HG03039 (cell line): ENCODE results near the gene WNT2.

Source experiments
- ATAC-seq: cut with Tn5 transposase; IDR thresholded peaks from one replicate; pipeline ENCODE4 v1.9.1; 2021; ENCODE audit warnings: mild to moderate bottlenecking, moderate library complexity; ENCODE audit not compliant: unreplicated experiment

WNT2 gene

DNA sequence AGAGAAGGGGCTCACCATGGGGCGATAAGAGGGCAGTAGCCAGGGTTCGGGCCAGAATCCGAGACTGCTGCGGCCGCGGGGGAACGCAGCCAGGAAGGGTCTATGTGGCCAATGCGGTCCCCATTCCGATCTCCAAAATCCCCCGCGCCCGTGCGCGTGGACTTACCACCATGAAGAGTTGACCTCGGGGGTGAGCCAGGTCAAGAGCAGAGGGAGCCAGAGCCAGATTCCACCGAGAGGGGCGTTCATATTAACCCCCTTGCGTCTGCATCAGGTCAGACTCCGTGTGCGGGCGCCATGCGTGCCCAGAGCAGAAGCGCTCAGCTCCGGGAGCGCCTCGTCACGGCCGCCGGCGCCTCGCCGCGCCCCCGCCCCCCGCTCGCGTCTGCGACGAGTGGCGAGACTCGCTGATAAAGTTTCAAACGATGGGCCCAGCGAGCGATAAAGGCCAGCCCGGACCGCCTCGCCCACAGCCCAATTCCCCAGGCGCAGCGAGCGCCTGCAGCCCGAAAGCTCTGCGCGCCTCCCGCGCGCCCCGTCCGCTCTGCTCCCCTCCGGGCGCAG is at the start of gene WNT2:
Gene WNT2 (minus strand): TSS at position 318 of the 564 bp plus-strand sequence. CDS start 69 bp downstream, at position 249.
- ATAC-seq = no peak

DNA sequence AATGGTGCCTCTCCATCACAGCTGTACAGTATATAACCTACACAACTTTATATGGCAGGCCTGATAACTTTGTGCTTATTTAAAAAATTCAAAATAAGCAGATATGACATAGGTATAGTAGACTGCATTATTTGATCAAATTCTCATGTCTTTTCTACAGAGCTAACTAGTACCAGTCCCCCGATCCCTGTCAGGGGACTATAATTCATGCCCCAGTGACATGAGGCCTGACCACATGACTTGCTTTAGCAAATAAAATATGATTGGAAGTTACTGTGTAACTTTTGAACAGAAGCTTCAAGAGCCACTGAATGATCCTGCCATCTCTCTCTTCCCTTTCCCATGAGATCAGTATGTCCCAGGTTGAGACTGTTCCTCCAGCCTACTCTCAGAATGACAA is 49.2 kb upstream of the WNT2 start:
- ATAC-seq = no peak

DNA sequence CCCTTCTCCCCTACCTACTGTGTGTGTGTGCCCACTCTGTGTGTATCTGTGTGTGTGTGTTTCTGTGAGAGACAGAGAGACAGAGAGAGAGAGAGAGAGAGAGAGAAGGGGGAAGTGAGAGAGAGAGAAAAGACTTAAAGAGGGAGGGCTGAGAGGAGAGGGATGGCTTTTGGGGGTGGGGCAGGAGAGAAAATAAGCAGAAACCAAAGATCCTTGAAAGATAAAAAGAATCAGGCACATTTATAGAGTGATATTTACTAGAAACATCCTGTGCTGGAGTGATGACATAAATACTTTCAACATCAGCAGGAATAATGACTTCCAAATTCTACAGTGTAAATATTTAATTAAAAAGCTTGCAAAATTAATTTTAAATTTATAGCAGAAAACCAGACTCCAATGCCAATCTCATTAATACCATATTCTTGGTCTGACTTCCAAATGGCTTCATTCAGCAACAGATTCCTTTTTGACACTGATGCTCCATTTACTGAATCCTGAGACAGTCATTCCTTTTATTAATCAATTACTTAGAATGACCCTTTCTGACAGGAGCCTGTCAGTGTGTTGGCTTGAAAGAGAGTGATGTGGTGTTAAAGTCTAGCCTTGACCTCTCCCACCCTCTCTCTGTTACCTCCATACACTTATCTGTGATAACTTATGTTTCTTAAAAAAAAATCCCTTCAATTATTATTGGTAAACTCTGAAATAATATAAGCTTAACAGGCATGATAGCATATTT is 41.7 kb upstream of the WNT2 start:
- ATAC-seq = no peak

DNA sequence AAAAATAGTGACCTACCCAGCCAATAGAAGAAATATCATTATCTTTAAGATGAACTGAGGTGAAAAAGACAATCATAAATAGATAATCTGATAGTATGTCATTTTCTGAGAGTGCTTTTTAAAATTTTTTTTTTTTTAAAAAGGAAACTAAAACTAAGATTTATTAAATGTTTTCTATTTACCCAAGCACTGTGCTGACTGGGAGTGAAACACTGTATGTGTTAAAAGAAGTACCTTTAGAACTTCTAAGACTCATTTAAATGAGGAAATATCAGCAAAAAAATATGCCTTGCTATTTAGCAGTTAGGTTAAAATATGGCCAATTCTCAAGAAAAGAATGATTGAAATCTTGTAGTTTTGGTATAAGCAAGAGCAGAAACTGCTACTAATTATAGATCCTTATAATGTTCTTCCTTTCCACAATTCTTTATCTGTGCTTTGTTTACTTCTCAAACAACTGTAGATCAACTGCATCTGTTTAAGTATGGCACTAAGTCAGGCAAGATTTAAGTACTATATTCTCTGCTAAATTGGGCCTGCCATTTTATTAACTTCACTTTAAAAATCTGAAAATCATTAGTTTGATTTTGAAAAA is 39.5 kb upstream of the WNT2 start:
- ATAC-seq = no peak

DNA sequence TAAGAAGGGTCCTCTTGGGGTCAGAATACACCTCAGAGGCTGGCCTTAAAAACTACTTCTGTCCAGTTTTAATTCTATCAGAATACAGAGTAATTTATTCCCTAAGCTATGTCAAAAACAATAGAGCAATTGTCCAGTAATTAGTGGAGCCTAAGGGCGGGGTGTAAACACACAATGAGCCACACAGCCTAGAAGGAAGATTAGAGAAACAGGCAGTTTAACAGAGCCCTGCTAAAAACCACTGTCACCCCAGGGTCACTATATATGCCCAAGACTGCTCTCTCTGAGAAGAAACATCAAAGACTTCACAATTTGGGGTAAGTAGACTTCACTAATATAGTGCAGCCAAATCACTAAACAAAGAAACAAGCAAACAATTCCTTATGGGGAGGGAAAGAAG is 27.2 kb upstream of the WNT2 start:
- no peak for ATAC-seq

DNA sequence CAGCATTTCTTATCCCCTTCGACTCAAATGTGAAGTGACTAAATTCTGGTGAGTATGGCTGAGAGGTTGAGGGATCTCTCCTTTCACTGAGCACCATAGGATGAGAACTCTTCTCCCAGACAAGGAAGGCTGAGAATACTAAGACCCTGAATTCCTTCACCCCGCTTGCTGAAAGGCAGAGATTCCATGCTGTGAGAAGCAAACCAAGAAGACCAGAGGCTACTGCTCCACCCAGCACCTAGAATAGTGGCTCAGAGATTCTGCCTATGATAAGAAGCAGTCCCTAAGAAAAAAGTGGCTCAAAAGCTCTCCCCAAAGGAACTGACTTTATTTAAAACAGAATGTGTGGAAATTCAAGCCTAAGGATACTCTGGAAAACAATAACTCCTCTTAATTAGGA is 26.7 kb upstream of the WNT2 start:
- ATAC-seq = no peak

DNA sequence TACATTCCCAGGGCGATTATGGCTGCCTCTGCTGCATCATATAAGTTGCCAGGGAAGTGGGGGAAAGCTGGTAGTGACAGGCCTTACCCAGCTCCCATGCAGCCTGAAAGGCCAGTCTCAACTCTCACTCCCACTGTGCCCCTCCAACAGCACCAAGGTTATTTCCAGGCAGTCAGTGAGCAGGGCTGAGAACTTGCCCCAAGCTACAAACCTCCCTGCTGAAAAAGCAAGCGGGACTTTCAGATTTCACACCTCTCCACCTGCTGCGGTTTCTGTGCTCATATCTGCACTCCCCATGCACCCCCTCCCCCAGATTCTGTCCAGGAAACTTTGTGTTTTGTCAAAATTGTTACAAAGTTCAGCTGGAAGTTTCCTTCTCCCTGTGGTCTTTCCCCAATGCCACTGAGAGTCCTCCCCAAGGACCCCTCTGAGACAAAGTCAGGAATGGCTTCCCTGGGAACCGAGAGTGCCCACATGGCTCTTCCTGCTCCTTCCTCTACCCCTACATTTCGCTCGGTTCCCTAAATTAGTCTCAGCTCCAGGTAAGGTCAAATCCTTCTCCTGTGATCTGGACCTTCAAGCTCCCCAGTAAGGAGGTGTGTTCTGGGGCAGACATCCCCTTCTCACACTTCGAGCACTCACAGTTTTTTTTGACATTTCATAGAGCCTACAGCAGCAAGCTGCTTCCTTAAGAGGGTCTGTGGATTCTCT is 25.3 kb upstream of the WNT2 start:
- ATAC-seq = peak; percentile 88

DNA sequence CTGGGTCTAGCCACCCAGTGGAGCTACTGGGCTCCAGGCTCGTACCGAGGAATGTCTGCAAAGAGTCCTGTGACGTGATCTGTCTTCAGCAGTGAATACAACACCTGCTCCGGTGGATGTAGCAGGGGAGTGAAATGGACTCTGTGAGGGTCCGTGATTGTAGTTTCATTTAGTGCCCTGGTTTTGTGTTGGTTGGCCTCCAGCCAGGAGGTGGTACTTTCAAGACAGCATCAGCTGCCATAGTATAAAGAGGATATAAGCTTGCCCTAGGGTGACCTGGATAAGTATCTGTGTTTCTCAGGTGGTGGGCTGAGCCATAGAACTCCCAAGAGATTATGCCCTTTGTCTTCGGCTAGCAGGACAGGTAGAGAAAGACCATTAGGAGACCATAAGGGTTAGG is 24.6 kb upstream of the WNT2 start:
- ATAC-seq = no peak

DNA sequence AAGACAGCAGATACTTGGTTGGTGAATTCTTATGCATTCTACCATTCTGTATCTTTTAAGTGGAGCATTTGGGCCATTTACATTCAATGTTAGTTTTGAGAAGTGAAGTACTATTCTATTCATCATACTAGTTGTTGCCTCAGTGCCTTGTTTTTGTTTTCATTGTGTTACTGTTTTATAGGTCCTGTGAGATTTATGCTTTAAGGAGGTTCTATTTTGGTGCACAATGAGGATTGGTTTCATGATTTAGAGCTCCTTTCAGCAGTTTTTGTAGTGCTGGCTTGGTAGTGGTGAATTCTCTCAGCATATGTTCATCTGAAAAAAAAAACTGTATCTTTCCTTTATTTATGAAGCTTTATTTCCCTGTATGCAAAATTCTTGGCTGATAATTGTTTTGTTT is 23.3 kb upstream of the WNT2 start:
- no peak for ATAC-seq

DNA sequence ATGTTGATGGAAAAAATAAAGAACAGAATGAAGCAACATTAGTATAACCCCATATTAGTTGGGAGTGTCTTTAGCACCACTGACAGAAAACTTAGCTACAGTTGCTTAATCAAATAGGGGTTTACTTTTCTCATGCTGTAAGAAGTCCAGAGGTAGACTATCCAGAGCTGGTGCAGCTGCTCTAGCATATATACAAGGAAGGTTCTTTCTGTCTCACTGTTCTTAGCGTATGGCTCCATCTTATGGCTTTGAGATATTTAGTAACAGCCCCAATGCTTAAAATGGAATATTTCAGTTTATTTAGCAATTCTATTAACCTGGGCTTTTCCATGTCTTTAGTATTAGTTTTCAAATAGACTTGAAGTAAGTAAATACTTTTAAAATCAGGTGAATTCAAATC is 15.2 kb upstream of the WNT2 start:
- no peak for ATAC-seq

DNA sequence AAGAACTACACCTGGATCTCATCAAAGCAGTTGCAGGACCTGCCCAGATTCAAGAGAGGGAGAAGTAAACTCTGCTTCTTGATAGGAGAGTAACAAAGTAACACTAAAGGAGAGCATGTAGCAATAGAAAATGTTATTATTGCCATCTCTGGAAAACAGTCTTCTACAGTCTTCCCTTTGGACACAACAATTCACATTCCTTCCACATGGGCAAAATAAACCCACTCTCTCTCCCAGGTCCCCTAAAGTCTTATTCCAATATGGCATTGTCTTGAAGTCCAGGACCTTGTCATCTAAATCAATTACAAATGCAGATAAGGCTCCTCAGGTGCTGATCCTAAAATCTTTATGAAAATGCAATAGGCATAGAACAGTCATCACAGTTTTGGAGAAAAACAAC is 10.3 kb upstream of the WNT2 start:
- no peak for ATAC-seq

DNA sequence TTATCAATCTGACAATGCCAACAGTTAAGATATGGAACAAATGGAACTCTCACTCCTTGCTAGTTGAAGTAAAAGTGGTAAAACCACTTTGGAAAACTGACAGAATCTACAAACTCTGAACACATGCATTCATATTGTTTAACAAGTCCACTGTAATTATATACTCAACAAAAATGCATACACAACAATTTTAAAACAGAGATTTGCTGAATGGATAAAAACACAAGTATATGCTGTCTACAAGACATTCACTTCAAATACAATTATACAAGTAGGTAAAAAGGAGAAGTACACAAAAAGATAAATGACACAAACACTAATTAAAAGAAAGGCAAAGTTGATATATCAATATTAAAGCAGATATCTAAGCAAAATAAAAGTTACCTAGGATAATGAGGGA is 9.2 kb upstream of the WNT2 start:
- ATAC-seq = no peak

DNA sequence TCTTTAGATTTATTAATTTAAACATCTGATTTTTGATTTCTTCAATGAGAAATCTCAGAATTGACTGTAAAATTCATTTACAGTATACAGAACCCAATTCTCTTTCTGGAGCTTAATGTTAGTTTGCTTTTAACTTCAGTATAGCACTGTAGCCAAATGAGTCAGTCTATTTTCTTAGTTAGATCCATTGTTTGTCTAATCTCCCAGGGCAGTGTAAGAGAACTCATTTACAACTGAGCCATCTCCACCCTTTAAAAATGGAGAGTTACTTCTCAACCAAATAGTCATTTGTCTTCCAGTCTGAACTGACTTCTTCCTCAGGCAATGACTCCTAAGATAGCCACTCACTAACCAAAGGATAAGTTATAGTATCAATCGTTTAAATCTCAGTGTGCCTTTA is 3.0 kb upstream of the WNT2 start:
- ATAC-seq = no peak

DNA sequence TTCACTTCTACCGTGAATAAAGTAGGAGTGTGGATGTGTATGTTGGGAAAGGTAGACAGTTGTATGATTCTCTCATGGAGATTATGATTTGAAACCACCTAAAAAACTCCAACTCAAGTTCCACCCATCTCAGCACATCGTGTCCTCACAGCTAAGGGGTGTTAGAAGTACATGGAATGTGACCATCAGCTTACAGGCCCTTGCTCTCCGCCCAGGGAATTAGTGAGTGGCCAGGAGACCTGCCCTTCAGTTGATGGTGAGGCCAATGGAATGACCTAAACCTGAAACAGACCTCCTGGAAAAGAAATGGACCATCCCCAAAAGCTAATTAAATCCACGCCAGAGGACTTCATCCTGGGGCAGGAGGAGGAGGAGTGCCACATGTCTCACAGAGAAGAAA is 2.1 kb upstream of the WNT2 start:
- no peak for ATAC-seq

DNA sequence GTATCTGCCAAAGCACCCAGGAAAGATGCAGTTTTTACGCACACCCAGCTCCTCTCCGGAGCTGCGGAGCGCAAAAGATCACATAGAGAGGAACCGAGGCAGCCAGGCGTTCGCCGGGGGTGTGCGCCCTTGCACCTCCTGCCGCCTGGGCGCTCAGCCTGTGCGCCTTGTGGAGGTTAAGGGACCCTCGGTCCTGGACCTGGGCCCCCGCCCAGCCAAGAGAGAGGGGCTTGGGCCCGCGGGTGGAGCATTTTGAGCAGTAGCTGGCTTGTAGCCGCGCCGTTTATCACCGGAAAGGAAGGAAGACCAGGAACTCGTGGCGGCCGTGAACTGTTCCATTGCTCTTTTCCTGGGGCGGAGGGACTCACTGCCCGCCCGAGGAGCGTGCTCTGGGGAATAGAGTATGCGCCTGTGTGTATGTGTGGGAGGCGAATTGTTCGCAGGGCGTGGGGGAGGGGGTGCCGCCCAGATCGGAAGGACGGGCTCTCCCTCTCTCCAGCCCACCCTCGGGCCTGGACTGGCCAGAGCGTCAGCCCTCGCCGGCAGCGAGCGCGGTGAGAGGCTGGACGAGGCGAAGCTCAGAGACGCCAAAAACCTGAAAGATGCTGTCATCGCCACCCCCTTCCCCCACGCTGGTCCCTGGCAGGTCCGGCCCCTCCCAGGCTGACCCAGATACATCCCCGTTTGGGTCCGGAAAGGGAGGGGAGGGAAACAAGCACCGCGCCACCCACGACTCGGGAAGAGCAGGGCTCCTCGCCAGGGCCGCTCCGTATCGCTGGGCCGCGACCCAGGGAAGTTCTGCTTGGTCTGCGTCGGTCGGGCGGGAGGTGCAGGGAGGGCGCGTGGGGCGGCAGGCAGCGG is 1.2 kb upstream of the WNT2 start:
- no peak for ATAC-seq

DNA sequence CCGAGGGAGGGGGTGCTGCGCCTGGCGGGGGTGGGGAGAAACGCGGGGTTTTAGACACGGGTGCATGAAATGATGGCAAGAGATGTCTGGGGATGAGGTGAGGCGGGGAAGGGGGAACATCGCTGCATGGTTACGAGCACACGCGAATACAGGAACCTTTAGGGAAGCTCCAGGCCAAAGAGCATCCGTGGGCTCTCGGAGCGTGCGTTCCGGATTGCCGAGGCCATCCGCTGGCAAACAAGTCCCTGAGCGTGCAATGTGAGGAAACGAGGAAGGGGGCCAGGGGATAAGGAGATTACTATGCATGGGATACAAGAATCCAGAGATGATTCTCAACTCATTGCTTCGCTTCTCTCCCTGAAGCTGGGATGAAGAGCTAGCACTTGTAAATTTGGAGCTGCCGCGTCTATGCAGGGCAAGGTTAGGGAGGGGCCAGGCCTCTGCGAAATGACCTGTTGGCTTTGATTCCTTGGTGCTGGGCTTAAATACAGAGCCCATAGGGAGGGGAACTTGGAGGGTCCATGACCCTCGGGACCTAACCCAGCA is 520 bp upstream of the WNT2 start:
- no peak for ATAC-seq

DNA sequence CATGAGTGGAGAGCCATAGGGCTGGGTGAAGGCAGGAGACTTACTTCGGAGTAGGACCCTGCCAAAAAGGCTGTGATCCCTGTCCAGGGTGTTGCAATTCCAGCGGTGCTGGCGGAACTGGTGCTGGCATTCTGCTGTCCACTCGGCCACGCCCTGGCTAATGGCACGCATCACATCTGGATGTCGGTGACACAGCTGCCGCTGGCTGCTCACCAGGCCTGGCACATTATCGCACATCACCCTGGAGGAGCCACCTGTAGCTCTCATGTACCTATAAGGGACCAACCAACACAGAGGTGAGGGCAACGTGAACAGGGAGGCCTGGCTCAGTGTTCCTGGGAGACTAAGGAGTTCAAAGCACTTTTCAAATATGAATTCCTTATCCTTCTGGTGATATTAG is 2.3 kb downstream of the WNT2 start:
- ATAC-seq = no peak

DNA sequence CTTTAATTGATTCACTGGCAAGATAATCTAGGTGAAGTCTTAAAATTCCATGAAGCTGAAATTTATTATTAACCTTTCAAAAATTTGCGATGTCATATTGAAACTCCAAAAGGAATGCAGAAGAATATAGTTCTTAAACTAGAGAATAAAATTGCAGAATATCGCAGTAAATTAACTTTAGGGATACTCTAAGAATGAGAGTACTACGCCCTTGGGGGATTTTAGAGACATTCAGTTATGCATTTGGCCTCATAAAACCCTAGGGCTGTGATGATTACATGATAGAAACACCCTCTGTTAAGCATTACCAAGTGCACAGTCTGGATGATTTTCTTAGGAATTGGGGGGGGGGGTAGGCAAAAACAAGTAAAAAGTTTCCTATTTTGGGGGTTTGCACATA is 3.7 kb downstream of the WNT2 start:
- ATAC-seq = no peak

DNA sequence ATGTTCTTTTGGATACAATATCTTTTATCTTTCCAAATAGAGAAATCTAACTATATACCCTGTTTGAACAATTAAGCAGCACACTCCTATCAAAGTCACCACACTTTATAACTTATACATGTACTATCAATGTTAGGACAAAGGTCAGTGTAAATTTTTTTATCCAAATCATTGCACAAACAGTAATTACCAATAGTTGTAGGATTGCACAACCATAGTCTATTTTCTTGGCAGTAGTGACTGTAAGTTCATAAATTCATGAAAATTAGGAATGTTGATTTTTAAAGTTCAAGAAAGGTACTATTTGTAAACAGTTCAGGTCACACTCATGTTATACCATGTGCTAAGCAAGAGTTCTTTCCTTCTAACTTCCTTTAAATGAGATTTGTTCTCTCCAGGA is 9.3 kb downstream of the WNT2 start:
- ATAC-seq = no peak
